AG09319 (cell line): ENCODE results near the gene ETS2.
"Not testable (repeated sequence)": the region's sequence is repeated elsewhere in the genome, so short reads cannot be mapped to it uniquely, and the experiment has no call there.

Experiments
- DNase-seq: peaks from one replicate; pipeline ENCODE4 v3.0.0-alpha.2; 2010; ENCODE audit warnings: low read depth; ENCODE audit errors: extremely low read depth
- CTCF ChIP-seq: IDR thresholded peaks from 2 replicates; pipeline ENCODE4 v1.5.1; 2011; ENCODE audit warnings: low read depth, mild to moderate bottlenecking, inconsistent platforms, low read length, moderate library complexity

Gene ETS2

DNA sequence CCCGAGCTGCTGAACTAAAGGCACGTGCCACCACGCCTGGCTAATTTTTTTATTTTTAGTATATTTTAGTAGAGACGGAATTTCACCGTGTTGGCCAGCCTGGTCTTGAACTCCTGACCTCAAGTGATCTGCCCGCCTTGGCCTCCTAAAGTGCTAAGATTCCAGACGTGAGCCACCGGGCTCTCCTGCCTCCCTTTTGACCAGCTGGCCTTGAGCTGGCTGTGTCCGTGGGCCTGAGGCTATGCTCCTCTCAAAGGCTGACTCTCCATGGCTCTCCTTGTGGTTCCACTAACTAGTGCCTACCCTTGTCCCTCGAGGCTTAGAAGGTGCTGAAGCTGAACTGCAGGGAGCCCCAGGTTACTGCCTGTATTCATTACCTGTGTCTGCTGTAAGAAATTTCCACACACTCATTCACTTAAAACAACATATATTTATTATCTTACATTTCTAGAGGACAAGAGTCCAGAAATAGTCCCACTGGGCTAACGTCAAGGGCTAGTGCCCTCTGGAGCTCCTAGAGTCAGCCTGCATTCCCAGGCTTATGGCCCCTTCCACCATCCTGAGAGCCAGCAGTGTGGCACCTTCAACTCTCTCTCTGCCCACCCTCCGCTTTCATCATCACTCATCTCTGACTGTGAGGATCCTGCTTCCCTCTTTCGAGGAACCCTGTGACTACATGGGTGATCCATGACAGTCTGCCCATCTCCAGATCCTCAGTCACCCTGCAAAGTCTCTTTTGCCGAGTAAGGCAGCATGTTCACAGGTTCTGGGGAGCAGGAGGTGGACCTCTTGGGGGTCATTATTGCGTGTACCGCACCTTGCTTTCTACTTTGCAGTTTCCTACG, 34.9 kb downstream of the ETS2 start:
- no peak for TF ChIP-seq CTCF
- no peak for DNase-seq

GRCh38 chr21:38841472-38841871, 35.7 kb downstream of the ETS2 start:
- no peak for DNase-seq
- no peak for TF ChIP-seq CTCF

DNA sequence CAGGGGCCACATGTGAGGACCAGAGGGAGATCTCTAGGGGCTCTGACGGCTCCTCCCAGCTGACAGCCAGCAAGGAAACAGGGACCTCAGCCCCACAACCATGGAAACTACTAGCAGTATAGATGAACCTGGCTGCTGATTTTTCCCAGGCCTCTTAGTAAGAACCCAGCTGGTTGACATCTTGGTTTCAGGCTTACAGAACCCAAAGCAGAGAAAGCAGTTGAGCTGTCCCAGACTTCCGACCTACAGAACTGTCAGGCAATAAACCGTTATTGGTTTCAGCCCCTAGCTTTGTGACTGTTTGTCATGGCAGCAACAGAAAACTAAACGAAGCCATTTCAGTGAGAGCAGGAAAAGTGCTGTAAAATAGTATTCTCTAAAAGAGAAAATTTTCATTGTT, 36.4 kb downstream of the ETS2 start:
- no peak for TF ChIP-seq CTCF
- no peak for DNase-seq

DNA sequence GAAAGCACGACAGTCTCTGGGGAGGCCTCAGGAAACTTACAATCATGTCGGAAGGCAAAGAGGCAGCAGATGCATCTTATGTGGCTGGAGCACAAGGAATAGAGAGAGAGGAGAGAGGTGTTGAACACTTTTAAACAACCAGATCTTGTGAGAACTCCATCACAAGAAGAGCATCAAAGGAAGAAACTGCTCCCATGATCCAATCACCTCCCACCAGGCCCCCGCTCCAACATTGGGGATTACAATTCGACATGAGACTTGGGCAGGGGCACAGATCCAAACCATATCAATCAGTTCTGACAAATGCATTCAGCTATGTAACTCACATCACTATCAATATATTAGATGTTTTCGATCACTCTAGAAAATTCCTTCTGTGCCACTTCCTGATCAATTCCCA, 37.6 kb downstream of the ETS2 start:
- DNase-seq: no peak
- TF ChIP-seq CTCF: no peak

- TF ChIP-seq CTCF: no peak
- no peak for DNase-seq
These were observed 38.2 kb downstream of the ETS2 start for GRCh38 chr21:38843806-38844503.

- not testable (repeated sequence) for DNase-seq
These were observed 39.6 kb downstream of the ETS2 start for GRCh38 chr21:38845374-38845773.

GRCh38 chr21:38847556-38847955, 41.8 kb downstream of the ETS2 start:
- DNase-seq: no peak
- no peak for TF ChIP-seq CTCF

DNA sequence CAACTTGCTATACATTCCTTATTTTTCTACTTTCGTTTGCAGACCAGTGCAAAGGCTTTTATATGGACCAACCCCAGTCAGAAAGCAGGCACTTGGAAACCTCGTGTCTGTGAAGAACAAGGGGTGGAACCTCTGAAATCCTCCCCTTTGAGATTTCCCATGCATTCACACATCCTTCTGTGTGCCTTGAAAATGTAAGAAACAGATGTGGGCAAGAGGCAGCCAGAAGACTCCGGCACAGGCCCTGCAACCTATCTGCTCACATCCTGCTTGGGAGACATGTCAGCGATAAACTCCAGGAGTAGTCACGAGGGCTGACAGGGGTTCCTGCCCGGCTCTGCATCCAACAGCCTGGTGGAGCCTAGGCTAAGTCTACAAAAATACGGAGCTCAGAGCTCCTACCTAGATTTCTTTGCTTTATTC, 42.5 kb downstream of the ETS2 start:
- no peak for TF ChIP-seq CTCF
- DNase-seq: no peak
